GM12878 (cell line): Measurements from ENCODE around the gene MIEN1. TPM values are rescaled to one million over a fixed set of nuclear protein-coding genes. Genes with fewer than 3 reads are reported as not detected.

Experiments used
- ATF7 ChIP-seq: fragments of 450-650 bp; IDR thresholded peaks from 2 replicates; pipeline ENCODE4 v1.6.1; 2016; ENCODE audit warnings: low read depth, mild to moderate bottlenecking
- BRCA1 ChIP-seq: IDR thresholded peaks from 2 replicates; pipeline ENCODE4 v1.6.1; 2011; ENCODE audit warnings: low read depth, low read length, improper control_type of control experiment
- CHD1 ChIP-seq: IDR thresholded peaks from 2 replicates; pipeline ENCODE4 v1.6.1; 2012; ENCODE audit warnings: low read depth, low read length, improper control_type of control experiment
- FOXK2 ChIP-seq: fragments of 450-650 bp; IDR thresholded peaks from 2 replicates; pipeline ENCODE4 v1.6.1; 2017; ENCODE audit warnings: mild to moderate bottlenecking, moderate library complexity
- HDAC6 ChIP-seq: fragments of 200-600 bp; sonication (generic); IDR thresholded peaks from one replicate; pipeline ENCODE4 v1.8.0; 2017; ENCODE audit warnings: antibody characterized with exemption; ENCODE audit not compliant: unreplicated experiment
- IKZF1 ChIP-seq: fragments of 450-650 bp; conservative IDR thresholded peaks from 2 replicates; pipeline ENCODE4 v1.6.1; 2017; ENCODE audit warnings: antibody characterized with exemption, mild to moderate bottlenecking
- JUNB ChIP-seq: IDR thresholded peaks from 2 replicates; pipeline ENCODE4 v1.6.1; 2016; ENCODE audit warnings: antibody characterized with exemption, mild to moderate bottlenecking
- JUND ChIP-seq: IDR thresholded peaks from 2 replicates; pipeline ENCODE4 v1.6.1; 2012; ENCODE audit warnings: low read depth, mild to moderate bottlenecking, low read length, improper control_type of control experiment, moderate library complexity
- KAT2A ChIP-seq: conservative IDR thresholded peaks from 2 replicates; pipeline ENCODE4 v1.6.1; 2011; ENCODE audit warnings: low read depth, low read length; ENCODE audit not compliant: control insufficient read depth
- MEF2B ChIP-seq: fragments of 450-650 bp; IDR thresholded peaks from 2 replicates; pipeline ENCODE4 v1.6.1; 2018; ENCODE audit warnings: mild to moderate bottlenecking, moderate library complexity; ENCODE audit not compliant: partially characterized antibody, poor library complexity, severe bottlenecking
- NBN ChIP-seq: fragments of 450-650 bp; IDR thresholded peaks from 2 replicates; pipeline ENCODE4 v1.6.1; 2016
- NRF1 ChIP-seq: conservative IDR thresholded peaks from 2 replicates; pipeline ENCODE4 v1.6.1; 2011; ENCODE audit warnings: mild to moderate bottlenecking, low read depth, low read length, improper control_type of control experiment
- PAX8 ChIP-seq: fragments of 450-650 bp; IDR thresholded peaks from 2 replicates; pipeline ENCODE4 v1.6.1; 2017; ENCODE audit warnings: mild to moderate bottlenecking, moderate library complexity
- POLR2AphosphoS5 ChIP-seq: IDR thresholded peaks from 2 replicates; pipeline ENCODE4 v1.6.1; 2011; ENCODE audit warnings: mild to moderate bottlenecking, low read length, inconsistent platforms
- RAD21 ChIP-seq: IDR thresholded peaks from 2 replicates; pipeline ENCODE4 v1.6.1; 2011; ENCODE audit warnings: mild to moderate bottlenecking, low read depth, low read length, moderate library complexity; ENCODE audit not compliant: insufficient read depth
- SP1 ChIP-seq: IDR thresholded peaks from one replicate; pipeline ENCODE4 v1.6.1; 2011; ENCODE audit warnings: low read depth, low read length
- STAT3 ChIP-seq: IDR thresholded peaks from 2 replicates; pipeline ENCODE4 v1.6.1; 2011; ENCODE audit warnings: low read depth, low read length, improper control_type of control experiment
- TBL1XR1 ChIP-seq: IDR thresholded peaks from 2 replicates; pipeline ENCODE4 v1.6.1; 2012; ENCODE audit warnings: low read depth, low read length, improper control_type of control experiment
- WRNIP1 ChIP-seq: IDR thresholded peaks from 2 replicates; pipeline ENCODE4 v1.6.1; 2011; ENCODE audit warnings: low read depth, low read length, improper control_type of control experiment, borderline replicate concordance
- YY1 ChIP-seq: IDR thresholded peaks from 2 replicates; pipeline ENCODE4 v1.6.1; 2011; ENCODE audit warnings: low read depth, mild to moderate bottlenecking, low read length
- ZNF622 ChIP-seq: fragments of 450-650 bp; IDR thresholded peaks from 2 replicates; pipeline ENCODE4 v1.6.1; 2017; ENCODE audit warnings: mild to moderate bottlenecking, inconsistent platforms
- polyA plus RNA-seq, 11 experiments: library from polyadenylated mRNA; depleted of rRNA in 4 of 11; unstranded in 6 of 11; stranded (reverse) in 5 of 11; fragments of >200 nt; fragmentation: Nextera tagmentation in 4 of 11; fragmentation: Illumina TruSeq in 1 of 11; extraction: Ambion mirVana in 4 of 11; extraction: Trizol in 1 of 11; gene quantifications; 1 replicate in 1 of 11; 2 replicates in 10 of 11; pipeline versions ENCODE4 v1.2.1 to v1.2.3, GENCODE V29; 2011 to 2016; ENCODE audit warnings: inconsistent platforms in 2 of 11, missing spikeins in 2 of 11, low read depth in 1 of 11
- total RNA-seq, 4 experiments: library from RNA; depleted of rRNA in 3 of 4; stranded (reverse); fragments of >200 nt in 3 of 4; fragmentation: Illumina TruSeq in 1 of 4; extraction: Trizol in 1 of 4; gene quantifications; 2 replicates each; pipeline versions ENCODE4 v1.2.1 to v1.2.3, GENCODE V29; 2013 to 2021
- TF ChIP-seq, protein P1 (sequence below): IDR thresholded peaks from 2 replicates; pipeline ENCODE4 v1.6.1; 2011; ENCODE audit warnings: borderline replicate concordance, low read depth, mild to moderate bottlenecking, moderate library complexity, mixed read lengths, low read length; ENCODE audit not compliant: insufficient read depth; ENCODE audit errors: extremely low read length
- TF ChIP-seq, protein P2 (sequence below): fragments of 450-650 bp; IDR thresholded peaks from 2 replicates; pipeline ENCODE4 v1.6.1; 2017; ENCODE audit warnings: mild to moderate bottlenecking, low read depth, inconsistent platforms; ENCODE audit not compliant: poor library complexity, severe bottlenecking
- TF ChIP-seq, protein P3 (sequence below): IDR thresholded peaks from 2 replicates; pipeline ENCODE4 v1.6.1; 2011; ENCODE audit warnings: low read depth, low read length, improper control_type of control experiment, borderline replicate concordance
- TF ChIP-seq, protein P4 (sequence below): fragments of 450-650 bp; conservative IDR thresholded peaks from 2 replicates; pipeline ENCODE4 v1.6.1; 2017; ENCODE audit warnings: mild to moderate bottlenecking, moderate library complexity

MIEN1 gene
- total and polyA plus RNA-seq, 10 of the 15 experiments (the other 5 are each of a cell fraction or from before 2014, with no cell fraction given), result 24.9 to 89.1 (median 47.7) TPM

DNA sequence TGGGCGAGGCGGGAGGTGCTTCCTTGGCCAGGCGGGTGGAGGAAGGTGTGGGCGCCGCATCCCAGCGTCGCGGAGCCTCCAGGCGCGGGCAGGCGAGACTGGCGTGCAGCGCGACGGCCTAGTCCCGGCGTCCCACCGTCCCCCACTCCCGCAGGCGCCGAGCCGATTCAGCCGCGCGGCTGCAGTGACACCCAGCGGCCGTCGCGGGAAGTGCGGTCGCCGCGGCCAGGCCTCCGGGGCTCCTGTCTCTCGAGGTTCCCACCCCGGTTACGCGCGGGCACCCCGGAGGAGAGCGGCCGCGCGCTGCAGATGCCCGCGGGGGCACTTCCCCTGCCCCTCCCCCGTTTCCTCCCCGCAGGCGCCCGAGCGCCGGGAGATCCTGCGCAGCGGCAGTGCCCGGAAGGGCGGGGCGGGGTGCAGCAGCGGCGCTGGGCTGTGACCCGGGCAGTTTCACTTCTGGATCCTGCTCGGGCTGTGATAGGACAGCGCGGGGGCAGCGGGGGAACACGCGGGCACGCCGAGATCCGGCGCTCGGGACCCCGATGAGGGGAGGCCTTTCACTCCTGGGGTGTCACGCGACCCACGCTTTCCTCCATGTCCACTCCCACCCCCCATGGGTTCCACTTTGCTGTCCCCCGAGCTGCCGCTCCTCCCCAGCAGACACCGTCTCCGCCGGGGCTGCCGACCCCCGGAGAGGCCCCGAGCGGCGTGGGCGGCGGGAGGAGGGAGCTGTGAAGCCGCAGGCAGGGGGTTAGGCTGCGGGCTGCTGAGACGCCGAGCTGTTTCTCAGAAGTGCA is 24.0 kb upstream of the MIEN1 start (continued):
- peak; percentile 67 for TF ChIP-seq ATF7
- TF ChIP-seq, protein P1, sequence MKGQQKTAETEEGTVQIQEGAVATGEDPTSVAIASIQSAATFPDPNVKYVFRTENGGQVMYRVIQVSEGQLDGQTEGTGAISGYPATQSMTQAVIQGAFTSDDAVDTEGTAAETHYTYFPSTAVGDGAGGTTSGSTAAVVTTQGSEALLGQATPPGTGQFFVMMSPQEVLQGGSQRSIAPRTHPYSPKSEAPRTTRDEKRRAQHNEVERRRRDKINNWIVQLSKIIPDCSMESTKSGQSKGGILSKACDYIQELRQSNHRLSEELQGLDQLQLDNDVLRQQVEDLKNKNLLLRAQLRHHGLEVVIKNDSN, result no peak
- TF ChIP-seq, protein P2, sequence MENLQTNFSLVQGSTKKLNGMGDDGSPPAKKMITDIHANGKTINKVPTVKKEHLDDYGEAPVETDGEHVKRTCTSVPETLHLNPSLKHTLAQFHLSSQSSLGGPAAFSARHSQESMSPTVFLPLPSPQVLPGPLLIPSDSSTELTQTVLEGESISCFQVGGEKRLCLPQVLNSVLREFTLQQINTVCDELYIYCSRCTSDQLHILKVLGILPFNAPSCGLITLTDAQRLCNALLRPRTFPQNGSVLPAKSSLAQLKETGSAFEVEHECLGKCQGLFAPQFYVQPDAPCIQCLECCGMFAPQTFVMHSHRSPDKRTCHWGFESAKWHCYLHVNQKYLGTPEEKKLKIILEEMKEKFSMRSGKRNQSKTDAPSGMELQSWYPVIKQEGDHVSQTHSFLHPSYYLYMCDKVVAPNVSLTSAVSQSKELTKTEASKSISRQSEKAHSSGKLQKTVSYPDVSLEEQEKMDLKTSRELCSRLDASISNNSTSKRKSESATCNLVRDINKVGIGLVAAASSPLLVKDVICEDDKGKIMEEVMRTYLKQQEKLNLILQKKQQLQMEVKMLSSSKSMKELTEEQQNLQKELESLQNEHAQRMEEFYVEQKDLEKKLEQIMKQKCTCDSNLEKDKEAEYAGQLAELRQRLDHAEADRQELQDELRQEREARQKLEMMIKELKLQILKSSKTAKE, result peak; percentile 64
- TF ChIP-seq PAX8, result no peak
- TF ChIP-seq YY1, result peak; percentile 48
- TF ChIP-seq KAT2A, result no peak
- no peak for TF ChIP-seq WRNIP1
- TF ChIP-seq IKZF1, result peak; percentile 98
- peak; percentile 94 for TF ChIP-seq NBN
- TF ChIP-seq RAD21, result peak; percentile 80
- TF ChIP-seq JUNB, result no peak
- TF ChIP-seq CHD1, result 0 out of 2 replicates have a peak, but pooled peaks have one; percentile 58
- TF ChIP-seq FOXK2, result no peak
- peak; percentile 83 for TF ChIP-seq MEF2B
- TF ChIP-seq HDAC6, result peak; percentile 23
- no peak for TF ChIP-seq STAT3
- no peak for TF ChIP-seq ZNF622
- peak; percentile 22 for TF ChIP-seq SP1
- peak; percentile 48 for TF ChIP-seq NRF1
- TF ChIP-seq, protein P3, sequence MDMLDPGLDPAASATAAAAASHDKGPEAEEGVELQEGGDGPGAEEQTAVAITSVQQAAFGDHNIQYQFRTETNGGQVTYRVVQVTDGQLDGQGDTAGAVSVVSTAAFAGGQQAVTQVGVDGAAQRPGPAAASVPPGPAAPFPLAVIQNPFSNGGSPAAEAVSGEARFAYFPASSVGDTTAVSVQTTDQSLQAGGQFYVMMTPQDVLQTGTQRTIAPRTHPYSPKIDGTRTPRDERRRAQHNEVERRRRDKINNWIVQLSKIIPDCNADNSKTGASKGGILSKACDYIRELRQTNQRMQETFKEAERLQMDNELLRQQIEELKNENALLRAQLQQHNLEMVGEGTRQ, result peak; percentile 20
- TF ChIP-seq POLR2AphosphoS5, result peak; percentile 9; the same call in 1 of the 2 replicates
- TF ChIP-seq JUND, result 0 out of 2 replicates have a peak, but pooled peaks have one; percentile 18
- TF ChIP-seq, protein P4, sequence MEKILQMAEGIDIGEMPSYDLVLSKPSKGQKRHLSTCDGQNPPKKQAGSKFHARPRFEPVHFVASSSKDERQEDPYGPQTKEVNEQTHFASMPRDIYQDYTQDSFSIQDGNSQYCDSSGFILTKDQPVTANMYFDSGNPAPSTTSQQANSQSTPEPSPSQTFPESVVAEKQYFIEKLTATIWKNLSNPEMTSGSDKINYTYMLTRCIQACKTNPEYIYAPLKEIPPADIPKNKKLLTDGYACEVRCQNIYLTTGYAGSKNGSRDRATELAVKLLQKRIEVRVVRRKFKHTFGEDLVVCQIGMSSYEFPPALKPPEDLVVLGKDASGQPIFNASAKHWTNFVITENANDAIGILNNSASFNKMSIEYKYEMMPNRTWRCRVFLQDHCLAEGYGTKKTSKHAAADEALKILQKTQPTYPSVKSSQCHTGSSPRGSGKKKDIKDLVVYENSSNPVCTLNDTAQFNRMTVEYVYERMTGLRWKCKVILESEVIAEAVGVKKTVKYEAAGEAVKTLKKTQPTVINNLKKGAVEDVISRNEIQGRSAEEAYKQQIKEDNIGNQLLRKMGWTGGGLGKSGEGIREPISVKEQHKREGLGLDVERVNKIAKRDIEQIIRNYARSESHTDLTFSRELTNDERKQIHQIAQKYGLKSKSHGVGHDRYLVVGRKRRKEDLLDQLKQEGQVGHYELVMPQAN, result peak; percentile 64
- TF ChIP-seq TBL1XR1, result peak; percentile 78
- no peak for TF ChIP-seq BRCA1
